GM21515 (cell line): ENCODE results near the gene LHFPL6.
"Not testable (repeated sequence)": the region's sequence is repeated elsewhere in the genome, so short reads cannot be mapped to it uniquely, and the experiment has no call there.

Experiments used
- ATAC-seq: cut with Tn5 transposase; IDR thresholded peaks from one replicate; pipeline ENCODE4 v1.9.1; 2021; ENCODE audit not compliant: unreplicated experiment

LHFPL6 gene

DNA sequence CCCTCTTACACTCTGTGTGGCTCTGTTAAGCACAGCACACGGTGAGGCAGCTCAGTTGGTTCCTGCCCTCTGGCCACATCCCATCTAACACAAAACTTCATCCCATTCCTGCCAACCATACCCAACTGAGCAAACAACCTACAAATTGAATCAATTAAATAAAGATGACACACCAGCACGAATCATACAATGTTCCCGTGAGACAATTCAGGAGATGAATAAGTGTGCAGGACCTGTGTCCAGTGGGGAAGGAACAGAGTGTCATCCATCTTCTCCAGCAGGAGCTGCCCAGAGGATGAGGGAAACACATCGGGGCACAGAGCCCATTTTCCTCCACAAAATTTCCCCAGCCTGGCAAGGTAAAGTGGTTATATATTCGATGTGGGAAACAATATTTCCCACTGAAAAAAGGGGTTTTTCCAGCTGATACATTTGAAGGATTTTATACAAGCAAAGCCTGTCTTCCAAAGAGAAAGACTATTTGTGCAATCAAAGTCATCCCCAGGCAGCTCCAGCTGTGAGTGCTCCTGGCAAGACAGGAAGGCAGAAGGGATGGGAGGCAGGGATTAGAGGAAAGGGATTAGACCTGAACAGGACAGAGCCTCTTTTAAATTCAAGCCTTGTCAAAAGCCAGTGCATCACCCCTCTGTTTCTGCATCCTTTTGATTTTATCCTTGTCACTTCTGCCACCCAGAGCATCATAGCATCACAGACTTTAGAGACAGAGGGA lies 240.2 kb downstream of the LHFPL6 start:
- no peak for ATAC-seq

DNA sequence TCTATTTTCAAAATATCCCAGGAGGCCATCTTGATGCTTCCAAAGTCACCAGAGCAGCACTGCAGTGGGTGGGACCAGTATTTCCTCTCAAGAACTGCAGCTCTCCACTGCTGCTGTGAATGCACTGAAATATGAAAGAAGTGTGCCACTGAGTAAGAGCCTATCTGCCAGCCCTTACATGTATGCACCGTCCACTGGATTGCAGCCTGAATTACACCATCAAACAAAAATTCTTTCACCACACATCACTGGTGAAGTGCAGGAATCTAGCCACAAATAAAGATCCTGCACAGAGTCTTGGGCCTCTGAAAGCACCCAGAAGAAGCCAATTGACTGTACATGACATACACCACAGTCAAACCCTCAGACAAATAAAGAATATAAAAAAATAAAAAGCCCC lies 249.0 kb downstream of the LHFPL6 start:
- no peak for ATAC-seq

DNA sequence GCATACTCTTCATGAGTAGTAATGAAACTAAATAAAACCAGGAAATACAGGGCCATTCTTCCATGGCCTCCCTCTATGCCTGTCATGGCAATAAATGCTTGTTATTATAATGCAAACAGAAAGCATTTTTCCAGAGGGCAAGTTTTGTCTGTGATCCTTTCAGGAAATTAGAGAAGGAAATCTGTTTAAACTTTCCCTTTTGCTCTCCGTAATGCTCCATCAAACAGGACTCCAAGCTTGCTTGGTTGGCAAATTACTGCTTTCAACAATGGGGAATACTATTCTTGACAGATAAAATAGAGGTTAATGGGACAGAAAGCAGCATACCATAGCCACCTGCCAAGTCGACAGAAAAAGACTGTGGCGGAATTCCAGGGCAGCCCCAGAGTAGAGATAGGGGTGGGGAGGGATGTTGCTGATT lies 252.5 kb downstream of the LHFPL6 start:
- no peak for ATAC-seq

DNA sequence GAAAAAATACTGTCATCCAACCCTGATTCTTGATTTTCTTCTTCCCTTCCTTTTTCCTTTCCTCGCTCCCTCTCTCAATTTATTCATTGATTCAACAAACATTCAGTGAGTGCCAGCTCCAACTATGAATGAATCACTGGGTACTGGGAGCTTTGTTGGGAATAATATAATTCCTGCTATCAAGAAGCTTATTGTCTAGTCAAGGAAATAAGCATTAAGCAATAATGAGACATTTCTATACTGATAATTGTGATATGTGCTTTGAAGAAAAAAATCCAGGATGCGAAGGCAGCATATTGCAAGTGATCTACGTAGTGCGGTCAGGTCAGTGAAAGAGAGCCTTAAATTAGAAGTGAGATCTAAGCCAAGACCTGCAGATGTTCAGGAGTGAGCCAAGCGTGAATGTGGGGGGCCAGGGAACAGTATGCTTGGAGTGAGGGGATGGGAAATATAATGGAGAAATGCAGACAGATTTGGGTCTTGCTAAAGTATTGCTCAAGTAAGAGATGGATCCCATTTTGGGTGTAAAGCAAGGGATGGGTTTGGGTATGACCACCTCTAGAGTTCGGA lies 253.5 kb downstream of the LHFPL6 start:
- ATAC-seq: no peak

DNA sequence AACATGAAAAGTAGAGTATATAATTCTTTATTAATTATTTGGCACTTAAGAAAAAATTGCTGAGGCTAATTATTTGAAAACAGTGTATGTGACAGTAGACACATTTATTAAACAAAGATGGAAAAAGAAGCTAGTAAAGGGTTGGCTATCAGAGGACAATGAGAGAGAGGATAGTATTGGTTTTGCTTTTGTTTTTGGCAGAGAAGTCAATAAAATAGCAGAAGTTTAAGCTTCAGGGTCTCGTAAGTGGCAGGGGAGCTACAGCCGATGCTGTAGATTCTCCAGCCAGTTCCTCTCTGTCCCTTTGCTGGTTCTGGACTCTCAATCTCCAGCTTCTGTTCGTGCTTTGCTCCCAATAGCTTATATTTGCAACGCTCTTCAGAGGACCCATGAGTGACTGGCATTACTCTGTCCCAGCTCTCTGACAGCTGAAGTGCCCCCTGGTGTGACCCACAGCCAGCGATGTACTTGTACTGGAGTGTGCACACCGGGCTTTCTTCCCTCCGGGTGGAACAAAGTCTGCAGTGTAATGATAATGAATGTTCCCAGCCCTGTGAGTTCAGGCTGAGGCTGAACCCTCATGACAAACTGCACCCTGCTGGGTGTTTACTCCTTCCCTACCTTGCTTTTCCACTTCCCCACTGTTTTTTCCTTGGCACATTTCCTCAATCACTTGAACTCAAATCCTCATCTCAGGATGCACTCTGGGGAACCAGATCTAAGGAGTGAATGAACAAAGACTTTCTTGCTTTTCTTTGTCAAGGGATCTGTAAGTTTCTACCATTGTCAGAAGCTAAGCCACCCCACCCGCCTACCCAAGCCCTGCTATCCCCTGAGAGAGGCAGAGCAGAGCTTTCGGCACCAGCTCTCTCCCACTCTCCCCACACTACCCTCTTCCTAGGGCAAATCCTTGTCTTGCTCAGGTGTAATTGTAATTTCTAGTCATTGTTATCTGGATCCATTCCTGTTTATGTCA lies 254.8 kb downstream of the LHFPL6 start:
- ATAC-seq: no peak

DNA sequence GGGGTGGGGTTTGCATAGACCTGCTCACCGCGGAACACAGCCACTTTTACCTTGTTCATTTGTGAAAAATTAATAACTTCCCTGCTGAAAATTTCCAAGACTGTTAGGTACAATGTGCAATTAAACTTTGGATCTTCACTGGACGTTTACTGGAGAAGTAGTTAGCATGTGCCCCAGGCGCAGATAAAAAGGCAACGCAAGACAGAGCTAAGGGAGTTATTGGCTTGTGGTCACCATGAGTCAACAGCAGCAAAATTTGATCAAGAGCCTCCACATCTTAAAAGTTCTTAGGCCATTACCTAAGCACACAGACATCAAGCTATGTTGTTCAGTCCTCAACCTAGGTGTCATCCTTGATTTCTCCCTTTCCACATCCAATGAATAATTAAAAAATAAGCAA lies 257.0 kb downstream of the LHFPL6 start:
- ATAC-seq: no peak

DNA sequence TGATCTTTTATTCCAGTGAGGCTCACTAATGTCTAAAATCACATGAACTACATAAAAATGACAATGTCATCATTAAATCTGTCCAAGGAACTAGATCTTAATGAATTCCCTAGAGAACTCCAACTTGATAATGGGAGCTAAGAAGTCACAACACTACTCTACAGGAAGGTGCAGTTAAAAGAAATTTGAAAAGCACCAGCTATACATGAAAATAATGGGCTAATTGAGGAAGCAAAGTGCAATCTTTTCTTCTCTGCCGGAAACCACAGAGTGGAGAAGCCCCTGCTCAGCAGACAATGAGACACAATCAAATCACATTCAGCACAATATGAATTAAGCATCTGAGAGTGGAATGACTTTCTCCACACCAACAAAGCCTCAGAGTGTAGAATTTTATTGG lies 261.7 kb downstream of the LHFPL6 start:
- ATAC-seq: no peak

DNA sequence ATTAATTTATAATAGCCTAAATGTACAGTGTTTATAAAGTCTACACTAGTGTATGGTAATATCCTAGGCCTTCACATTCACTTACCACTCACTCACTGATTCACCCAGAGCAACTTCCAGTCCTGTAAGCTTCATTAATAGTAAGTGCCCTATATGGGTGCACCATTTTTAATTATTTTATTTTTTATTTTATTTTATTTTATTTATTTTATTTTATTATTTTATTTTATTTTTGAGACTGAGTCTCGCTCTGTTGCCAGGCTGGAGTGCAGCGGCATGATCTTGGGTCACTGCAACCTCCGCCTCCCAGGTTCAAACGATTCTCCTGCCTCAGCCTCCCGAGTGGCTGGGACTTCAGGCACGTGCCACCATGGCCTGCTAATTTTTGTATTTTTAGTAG lies 264.9 kb downstream of the LHFPL6 start:
- ATAC-seq: not testable (repeated sequence)

DNA sequence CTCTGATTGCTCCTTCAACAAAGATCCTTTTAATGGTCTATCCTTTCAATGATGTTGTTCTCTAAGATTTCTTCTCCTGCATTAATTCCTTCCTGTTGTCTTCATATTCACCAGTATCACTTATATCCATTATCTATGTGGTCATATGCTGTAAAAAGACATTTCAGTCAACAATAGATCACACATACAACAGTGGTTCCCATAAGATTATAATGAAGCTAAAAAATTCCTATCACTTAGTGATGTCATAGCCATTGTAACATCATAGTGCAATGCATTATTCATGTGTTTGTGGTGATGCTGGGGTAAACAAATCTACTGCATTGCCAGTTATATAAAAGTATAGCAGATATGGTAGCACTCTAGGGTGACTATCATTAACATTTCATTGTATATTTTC lies 266.1 kb downstream of the LHFPL6 start:
- no peak for ATAC-seq

DNA sequence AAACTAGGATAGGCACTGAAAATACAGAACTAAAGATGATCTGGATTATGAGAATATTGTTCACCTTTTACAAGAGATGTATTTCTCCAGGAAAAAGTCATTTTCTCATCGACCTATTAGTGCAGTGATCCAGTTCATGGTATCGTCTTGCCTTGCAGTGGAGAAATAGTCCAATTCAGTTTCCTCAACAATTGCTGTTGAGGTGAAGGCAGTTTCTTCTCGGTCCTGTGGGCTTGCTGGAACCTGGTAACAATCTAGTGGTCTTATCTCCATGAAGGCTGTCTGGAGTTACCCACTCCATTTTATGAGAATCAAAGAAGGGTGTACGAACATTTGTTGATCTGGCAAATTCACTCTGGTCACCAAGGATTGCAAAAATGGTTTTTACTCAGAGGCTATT lies 266.8 kb downstream of the LHFPL6 start:
- no peak for ATAC-seq

DNA sequence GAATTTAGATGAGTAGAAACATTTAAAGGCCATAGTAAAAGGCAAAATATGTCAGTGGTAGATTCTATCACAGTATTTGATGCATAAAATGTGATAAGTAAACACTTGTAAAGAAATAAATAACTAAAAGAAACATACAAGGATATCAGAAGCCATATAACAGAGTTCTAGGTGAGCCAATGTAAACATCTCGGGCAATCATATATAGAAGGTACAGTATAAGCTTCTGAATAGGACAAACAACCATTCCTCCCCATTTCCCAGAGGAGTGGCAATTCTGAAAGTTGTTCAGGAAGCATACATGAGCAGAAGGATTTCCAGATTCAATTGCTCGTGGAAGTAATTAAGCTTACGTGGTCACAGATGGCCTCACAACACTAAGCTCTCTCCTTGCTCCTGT lies 267.3 kb downstream of the LHFPL6 start:
- no peak for ATAC-seq

DNA sequence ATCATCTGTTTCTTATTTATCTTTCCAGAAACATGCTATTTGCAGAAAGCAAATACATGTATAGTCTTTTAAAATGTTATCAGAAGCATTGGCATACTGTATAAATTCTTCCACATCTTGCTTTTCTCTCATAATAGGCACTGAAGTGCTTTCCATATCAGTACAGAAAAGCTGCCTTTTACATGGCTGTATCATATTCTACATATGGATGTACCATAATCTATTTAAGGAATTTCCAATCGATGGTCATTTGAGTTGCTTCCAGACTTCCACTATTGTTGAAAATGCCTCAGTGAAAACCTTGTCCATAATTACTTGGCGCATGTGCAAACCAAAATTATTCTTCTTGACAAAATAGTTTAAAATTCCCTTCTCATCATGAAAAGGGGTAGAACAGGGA lies 272.5 kb downstream of the LHFPL6 start:
- no peak for ATAC-seq

DNA sequence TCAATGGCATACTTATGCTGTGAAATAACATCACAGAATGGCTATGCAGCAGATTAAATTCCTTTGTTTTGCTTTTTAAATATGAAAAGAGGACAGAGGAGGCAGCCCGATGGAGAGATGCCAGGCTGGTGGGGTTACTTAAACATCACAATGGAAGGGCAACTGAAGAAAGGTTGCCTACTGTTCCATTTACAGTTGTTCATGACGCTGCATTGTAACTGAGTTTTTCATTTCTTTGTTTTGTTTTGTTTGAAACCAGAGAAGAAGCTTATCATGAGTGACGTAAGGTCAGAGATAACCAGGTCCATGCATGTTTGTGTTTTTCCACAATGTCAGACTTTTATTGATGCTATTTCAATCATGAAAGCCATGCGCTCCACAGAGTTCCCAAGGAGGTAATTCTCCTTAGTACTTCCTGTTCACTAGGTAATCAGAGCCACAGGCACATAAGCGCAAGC lies 273.8 kb downstream of the LHFPL6 start:
- ATAC-seq: no peak

DNA sequence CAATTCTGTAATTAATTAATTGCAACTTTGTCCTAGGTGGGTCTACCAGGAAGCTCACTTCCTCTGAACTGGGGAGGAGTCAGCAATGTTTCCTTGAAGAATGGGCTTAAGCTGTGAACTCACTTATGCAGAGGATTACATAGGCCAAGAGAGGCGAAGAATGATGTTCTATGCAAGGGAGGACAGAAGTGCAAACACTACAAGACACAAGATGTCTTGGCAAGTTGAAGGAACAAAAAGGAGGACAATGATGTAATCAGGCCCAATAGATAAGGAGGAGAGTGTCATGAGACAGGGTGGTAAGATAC lies 275.9 kb downstream of the LHFPL6 start:
- ATAC-seq: no peak

DNA sequence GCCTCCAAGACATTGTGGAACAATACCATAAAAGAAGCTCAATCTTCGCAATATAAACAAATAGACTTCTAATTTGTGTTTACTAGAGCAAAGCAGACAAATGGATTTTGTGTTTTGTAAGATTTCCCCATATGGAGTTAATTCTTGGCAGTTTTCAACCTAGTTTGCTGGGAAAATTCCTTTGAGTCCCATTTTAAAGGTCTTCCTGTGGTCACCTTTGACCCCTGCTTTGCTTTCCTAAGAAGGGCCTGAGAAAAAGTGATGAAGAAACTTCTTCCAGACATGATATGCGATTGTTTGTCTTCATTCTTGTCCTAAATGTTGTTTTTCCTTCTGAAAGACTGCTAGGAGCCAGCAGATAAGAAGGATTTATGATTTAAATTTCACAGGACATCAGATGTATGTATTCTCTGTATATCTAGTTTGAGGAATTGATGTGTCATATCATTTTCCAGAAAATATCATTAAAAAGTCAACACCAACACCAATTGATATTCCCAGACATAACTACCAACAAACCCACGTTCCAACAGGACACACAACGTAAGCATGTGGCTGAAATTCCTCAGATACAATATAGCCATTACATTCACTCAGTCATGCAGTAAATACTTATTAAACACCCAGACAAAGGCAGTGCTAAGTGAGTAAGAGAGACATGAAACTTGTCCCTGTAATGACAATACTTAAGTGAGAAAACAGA lies 276.4 kb downstream of the LHFPL6 start:
- no peak for ATAC-seq

DNA sequence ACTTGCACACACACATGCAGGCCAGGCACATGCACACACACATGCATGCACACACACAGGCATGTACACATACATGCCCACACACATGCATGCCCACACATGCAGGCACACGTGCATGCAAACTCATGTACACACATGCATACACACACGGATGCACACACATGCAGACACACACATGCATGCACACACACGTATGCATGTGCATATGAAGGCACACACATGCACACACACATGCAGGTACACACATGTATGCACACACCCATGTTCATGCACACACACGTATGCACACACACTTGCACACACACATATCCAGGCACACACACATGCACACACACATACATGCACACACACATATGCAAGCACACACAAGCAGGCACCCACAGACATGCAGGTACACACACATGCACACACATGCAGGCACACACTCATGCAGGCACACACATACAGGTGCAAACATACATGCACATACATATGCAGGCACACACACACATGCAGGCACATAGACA lies 278.1 kb downstream of the LHFPL6 start:
- no peak for ATAC-seq

DNA sequence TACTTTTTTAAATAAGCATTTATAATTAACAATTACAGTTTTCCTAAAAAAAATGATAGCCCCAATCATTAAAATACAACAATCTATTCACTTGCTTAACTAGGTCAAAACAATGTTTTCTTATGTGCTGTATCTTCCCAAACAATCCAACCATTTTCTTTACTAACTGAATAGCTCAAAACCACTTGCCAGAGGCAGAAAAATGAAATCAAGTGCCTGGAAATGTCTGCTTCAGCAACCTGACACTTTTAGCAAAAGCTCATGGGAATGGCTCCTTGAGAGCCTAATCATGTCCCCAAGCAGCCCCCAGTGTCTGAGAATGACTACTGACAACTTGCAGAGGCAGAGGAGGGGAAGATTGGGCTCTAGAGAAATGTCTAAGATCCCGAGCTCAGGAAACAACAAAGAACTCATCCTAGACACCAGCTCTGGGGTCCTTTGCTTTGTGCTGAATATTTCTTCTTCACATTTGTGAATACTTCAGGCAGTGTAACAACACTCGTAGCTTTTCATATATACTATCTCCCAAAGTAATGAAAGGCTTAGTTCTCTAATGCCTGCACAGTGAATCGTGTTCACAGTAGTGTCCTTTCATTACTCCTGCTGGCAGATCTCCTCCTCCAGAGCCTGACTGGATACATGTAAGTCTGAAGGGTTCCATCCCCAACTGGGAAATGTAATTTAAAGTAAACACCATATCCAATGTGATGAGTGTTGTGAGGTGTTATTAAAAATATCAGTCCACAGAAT lies 280.0 kb downstream of the LHFPL6 start:
- ATAC-seq: no peak

DNA sequence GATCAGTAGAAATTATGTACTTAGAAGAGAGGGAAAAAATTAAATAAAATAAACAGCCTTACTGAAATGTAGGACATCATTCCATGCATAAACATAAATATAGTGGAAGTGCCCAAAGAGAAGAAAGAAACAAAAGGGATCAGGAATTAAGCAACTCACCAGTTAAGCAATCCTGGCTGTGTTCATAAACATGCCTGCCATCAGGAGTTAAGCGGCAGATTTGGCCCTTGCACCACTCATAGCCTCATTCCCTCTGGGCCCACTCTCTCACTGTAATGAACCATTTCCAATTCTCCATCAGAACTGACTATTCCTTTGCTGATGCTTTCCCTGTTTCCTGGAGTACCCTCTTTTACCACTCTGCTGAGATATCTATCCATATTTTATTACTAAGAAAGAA lies 281.4 kb downstream of the LHFPL6 start:
- ATAC-seq: no peak

DNA sequence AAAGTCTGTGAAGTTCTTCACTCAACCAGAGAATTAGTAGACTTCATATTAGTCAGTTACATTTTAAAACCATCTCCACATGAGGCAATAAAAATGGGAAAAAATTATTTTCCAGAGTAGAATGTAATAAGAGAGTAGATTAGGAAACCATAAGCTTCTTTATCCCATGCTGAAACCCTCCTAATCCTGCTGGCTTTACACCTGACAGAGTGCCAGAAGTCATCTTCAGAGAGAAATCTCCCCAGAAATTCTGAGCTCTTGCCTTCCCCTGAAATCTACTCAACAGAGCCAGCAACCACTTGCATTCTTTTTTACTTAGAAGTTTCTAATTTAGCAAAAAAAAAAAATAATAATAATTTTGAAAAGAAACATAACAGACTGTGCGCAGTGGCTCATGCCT lies 284.8 kb downstream of the LHFPL6 start:
- ATAC-seq: no peak

DNA sequence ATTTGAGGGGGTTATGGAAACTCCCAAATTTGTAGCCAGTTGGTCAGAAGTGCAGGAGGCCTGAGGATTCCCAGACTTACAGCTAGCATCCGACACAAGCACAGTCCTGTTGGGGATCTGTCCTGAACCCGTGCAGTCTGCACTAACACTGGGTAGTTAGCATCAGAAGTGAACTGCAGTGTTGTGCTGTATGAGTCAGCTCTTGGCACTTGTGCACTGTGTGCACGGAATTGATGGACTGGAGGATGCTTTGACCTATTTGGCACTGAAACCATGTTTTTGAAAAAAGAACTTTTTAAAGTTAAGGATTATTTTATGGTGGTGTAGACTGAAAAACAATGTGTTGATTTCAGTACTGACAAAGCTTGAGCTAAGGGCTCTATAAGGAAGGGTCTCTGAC lies 285.7 kb downstream of the LHFPL6 start:
- ATAC-seq: no peak
